GM23338 (cell line): ENCODE results near the gene PARD3. TPM values are rescaled to one million over a fixed set of nuclear protein-coding genes. Genes with fewer than 3 reads are reported as not detected.

Experiments used
- ATAC-seq: fragments of 200-7000 bp; cut with Tn5 transposase; 3 replicates; pipeline ENCODE4 v1.9.1; 2020
- DNase-seq: peaks from one replicate; pipeline ENCODE4 v3.0.0-alpha.2; 2015; ENCODE audit warnings: low spot score
- H2AFZ ChIP-seq: fragments of 200-600 bp; sonication (generic); 2 replicates; pipeline ENCODE4 v1.8.0; 2016; ENCODE audit warnings: antibody characterized with exemption, mild to moderate bottlenecking, moderate library complexity
- H3F3A ChIP-seq: fragments of 200-600 bp; sonication (generic); replicated peaks from 2 replicates; pipeline ENCODE4 v1.8.0; 2017; ENCODE audit warnings: antibody characterized with exemption, mixed run types, low read depth
- H3K27ac ChIP-seq: fragments of 200-600 bp; sonication (generic); 2 replicates; pipeline ENCODE4 v1.6.1; 2016; ENCODE audit warnings: low read depth
- H3K27me3 ChIP-seq: fragments of 200-600 bp; sonication (generic); 2 replicates; pipeline ENCODE4 v1.8.0; 2016; ENCODE audit warnings: mild to moderate bottlenecking, mixed run types, moderate library complexity; ENCODE audit not compliant: insufficient read depth
- H3K36me3 ChIP-seq: fragments of 200-600 bp; sonication (generic); 2 replicates; pipeline ENCODE4 v1.8.0; 2016; ENCODE audit warnings: mild to moderate bottlenecking; ENCODE audit not compliant: insufficient read depth
- H3K4me1 ChIP-seq: fragments of 200-600 bp; sonication (generic); 2 replicates; pipeline ENCODE4 v1.8.0; 2016; ENCODE audit warnings: mild to moderate bottlenecking, moderate library complexity; ENCODE audit not compliant: insufficient read depth
- H3K4me2 ChIP-seq: fragments of 200-600 bp; sonication (generic); 2 replicates; pipeline ENCODE4 v1.7.1; 2017; ENCODE audit warnings: mixed run types
- H3K4me3 ChIP-seq: fragments of 200-600 bp; sonication (generic); 2 replicates; pipeline ENCODE4 v1.6.1; 2016; ENCODE audit warnings: mixed run types
- H3K79me2 ChIP-seq: fragments of 200-600 bp; sonication (generic); replicated peaks from 2 replicates; pipeline ENCODE4 v1.8.0; 2017; ENCODE audit warnings: mild to moderate bottlenecking; ENCODE audit not compliant: insufficient read depth
- H3K9me2 ChIP-seq: fragments of 200-600 bp; sonication (generic); 2 replicates; pipeline ENCODE4 v1.8.0; 2017; ENCODE audit not compliant: insufficient read depth
- H4K20me1 ChIP-seq: fragments of 200-600 bp; sonication (generic); replicated peaks from 2 replicates; pipeline ENCODE4 v1.8.0; 2017; ENCODE audit warnings: mild to moderate bottlenecking; ENCODE audit not compliant: insufficient read depth
- H3K27ac Mint-ChIP-seq: 2 replicates; pipeline ENCODE4 v1.8.0; 2020; ENCODE audit warnings: inconsistent platforms, mild to moderate bottlenecking, moderate library complexity, mixed read lengths
- H3K27me3 Mint-ChIP-seq: 3 replicates; pipeline ENCODE4 v1.8.0; 2022; ENCODE audit warnings: low read depth, mild to moderate bottlenecking, moderate library complexity, mixed read lengths, inconsistent platforms; ENCODE audit not compliant: insufficient read depth, poor library complexity
- H3K36me3 Mint-ChIP-seq: 3 replicates; pipeline ENCODE4 v1.8.0; 2021; ENCODE audit warnings: low read depth, mild to moderate bottlenecking, inconsistent platforms, moderate library complexity, mixed read lengths
- H3K4me1 Mint-ChIP-seq: 3 replicates; pipeline ENCODE4 v1.8.0; 2020; ENCODE audit warnings: mild to moderate bottlenecking, inconsistent platforms, mixed read lengths
- H3K4me3 Mint-ChIP-seq: 3 replicates; pipeline ENCODE4 v1.8.0; 2021; ENCODE audit warnings: moderate library complexity, mild to moderate bottlenecking, inconsistent platforms, mixed read lengths
- H3K9me3 Mint-ChIP-seq: 3 replicates; pipeline ENCODE4 v1.8.0; 2020; ENCODE audit warnings: moderate library complexity, mild to moderate bottlenecking, inconsistent platforms, mixed read lengths
- CREB1 ChIP-seq: fragments of 250-450 bp; sonication (Bioruptor Pico); IDR thresholded peaks from 2 replicates; pipeline ENCODE4 v1.5.0; 2020; ENCODE audit warnings: low read depth, mild to moderate bottlenecking, moderate library complexity
- CTCF ChIP-seq, 2 experiments: fragments of 200-600 bp in 1 of 2; sonication (generic) in 1 of 2; conservative IDR thresholded peaks; 2 replicates each; pipeline versions ENCODE4 v1.5.1 to v1.6.1; 2016 to 2017; ENCODE audit warnings: antibody characterized with exemption in 2 of 2, low read depth in 2 of 2, mild to moderate bottlenecking in 2 of 2, moderate library complexity in 1 of 2
- ETS1 ChIP-seq: IDR thresholded peaks from 2 replicates; pipeline ENCODE4 v1.6.1; 2016; ENCODE audit warnings: antibody characterized with exemption
- EZH2 ChIP-seq: fragments of 200-600 bp; sonication (generic); IDR thresholded peaks from one replicate; pipeline ENCODE4 v1.8.0; 2017; ENCODE audit warnings: antibody characterized with exemption, mild to moderate bottlenecking, low read depth; ENCODE audit not compliant: unreplicated experiment
- EZH2phosphoT487 ChIP-seq: fragments of 200-600 bp; sonication (generic); IDR thresholded peaks from one replicate; pipeline ENCODE4 v1.8.1; 2018; ENCODE audit warnings: antibody characterized with exemption; ENCODE audit not compliant: unreplicated experiment
- NANOG ChIP-seq: IDR thresholded peaks from 2 replicates; pipeline ENCODE4 v1.6.1; 2016; ENCODE audit warnings: antibody characterized with exemption, borderline replicate concordance
- STAT1 ChIP-seq: IDR thresholded peaks from one replicate; pipeline ENCODE4 v1.6.1; 2016; ENCODE audit warnings: antibody characterized with exemption; ENCODE audit not compliant: unreplicated experiment
- ZNF114 ChIP-seq: fragments of 250-450 bp; sonication (Bioruptor Pico); IDR thresholded peaks from 2 replicates; pipeline ENCODE4 v1.5.0; 2020; ENCODE audit warnings: mild to moderate bottlenecking, moderate library complexity
- polyA plus RNA-seq: library from polyadenylated mRNA; unstranded; fragments of >200 nt; fragmentation: Nextera tagmentation; extraction: Ambion mirVana; gene quantifications from 2 replicates; pipeline ENCODE4 v1.2.1, GENCODE V29; 2016
- total RNA-seq: library from RNA; depleted of rRNA; stranded (reverse); fragments of >200 nt; shearing (Covaris generic); gene quantifications from 2 replicates; pipeline ENCODE4 v1.2.3, GENCODE V29; 2014
- TF ChIP-seq, protein P1 (sequence below): fragments of 250-450 bp; sonication (Bioruptor Pico); IDR thresholded peaks from 2 replicates; pipeline ENCODE4 v1.5.0; 2020; ENCODE audit warnings: mild to moderate bottlenecking, moderate library complexity
- TF ChIP-seq, protein P2 (sequence below): IDR thresholded peaks from one replicate; pipeline ENCODE4 v1.6.1; 2018; ENCODE audit warnings: antibody characterized with exemption; ENCODE audit not compliant: unreplicated experiment

PARD3 gene
- total and polyA plus RNA-seq, 2 experiments from 2014 or later = 30.2 to 51.4 TPM

GRCh38 chr10:34729619-34730018, 85.5 kb downstream of the PARD3 start (continued):
- TF ChIP-seq, protein P1, sequence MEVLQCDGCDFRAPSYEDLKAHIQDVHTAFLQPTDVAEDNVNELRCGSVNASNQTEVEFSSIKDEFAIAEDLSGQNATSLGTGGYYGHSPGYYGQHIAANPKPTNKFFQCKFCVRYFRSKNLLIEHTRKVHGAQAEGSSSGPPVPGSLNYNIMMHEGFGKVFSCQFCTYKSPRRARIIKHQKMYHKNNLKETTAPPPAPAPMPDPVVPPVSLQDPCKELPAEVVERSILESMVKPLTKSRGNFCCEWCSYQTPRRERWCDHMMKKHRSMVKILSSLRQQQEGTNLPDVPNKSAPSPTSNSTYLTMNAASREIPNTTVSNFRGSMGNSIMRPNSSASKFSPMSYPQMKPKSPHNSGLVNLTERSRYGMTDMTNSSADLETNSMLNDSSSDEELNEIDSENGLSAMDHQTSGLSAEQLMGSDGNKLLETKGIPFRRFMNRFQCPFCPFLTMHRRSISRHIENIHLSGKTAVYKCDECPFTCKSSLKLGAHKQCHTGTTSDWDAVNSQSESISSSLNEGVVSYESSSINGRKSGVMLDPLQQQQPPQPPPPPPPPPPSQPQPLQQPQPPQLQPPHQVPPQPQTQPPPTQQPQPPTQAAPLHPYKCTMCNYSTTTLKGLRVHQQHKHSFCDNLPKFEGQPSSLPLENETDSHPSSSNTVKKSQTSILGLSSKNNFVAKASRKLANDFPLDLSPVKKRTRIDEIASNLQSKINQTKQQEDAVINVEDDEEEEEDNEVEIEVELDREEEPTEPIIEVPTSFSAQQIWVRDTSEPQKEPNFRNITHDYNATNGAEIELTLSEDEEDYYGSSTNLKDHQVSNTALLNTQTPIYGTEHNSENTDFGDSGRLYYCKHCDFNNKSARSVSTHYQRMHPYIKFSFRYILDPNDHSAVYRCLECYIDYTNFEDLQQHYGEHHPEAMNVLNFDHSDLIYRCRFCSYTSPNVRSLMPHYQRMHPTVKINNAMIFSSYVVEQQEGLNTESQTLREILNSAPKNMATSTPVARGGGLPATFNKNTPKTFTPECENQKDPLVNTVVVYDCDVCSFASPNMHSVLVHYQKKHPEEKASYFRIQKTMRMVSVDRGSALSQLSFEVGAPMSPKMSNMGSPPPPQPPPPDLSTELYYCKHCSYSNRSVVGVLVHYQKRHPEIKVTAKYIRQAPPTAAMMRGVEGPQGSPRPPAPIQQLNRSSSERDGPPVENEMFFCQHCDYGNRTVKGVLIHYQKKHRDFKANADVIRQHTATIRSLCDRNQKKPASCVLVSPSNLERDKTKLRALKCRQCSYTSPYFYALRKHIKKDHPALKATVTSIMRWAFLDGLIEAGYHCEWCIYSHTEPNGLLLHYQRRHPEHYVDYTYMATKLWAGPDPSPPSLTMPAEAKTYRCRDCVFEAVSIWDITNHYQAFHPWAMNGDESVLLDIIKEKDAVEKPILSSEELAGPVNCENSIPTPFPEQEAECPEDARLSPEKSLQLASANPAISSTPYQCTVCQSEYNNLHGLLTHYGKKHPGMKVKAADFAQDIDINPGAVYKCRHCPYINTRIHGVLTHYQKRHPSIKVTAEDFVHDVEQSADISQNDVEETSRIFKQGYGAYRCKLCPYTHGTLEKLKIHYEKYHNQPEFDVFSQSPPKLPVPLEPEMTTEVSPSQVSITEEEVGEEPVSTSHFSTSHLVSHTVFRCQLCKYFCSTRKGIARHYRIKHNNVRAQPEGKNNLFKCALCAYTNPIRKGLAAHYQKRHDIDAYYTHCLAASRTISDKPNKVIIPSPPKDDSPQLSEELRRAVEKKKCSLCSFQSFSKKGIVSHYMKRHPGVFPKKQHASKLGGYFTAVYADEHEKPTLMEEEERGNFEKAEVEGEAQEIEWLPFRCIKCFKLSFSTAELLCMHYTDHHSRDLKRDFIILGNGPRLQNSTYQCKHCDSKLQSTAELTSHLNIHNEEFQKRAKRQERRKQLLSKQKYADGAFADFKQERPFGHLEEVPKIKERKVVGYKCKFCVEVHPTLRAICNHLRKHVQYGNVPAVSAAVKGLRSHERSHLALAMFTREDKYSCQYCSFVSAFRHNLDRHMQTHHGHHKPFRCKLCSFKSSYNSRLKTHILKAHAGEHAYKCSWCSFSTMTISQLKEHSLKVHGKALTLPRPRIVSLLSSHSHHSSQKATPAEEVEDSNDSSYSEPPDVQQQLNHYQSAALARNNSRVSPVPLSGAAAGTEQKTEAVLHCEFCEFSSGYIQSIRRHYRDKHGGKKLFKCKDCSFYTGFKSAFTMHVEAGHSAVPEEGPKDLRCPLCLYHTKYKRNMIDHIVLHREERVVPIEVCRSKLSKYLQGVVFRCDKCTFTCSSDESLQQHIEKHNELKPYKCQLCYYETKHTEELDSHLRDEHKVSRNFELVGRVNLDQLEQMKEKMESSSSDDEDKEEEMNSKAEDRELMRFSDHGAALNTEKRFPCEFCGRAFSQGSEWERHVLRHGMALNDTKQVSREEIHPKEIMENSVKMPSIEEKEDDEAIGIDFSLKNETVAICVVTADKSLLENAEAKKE (CRISPR knock-in tag) = no peak
- TF ChIP-seq ZNF114 (CRISPR knock-in tag) (no peak), CREB1 (CRISPR knock-in tag) (no peak), CTCF (conservative IDR thresholded peaks at IDR 0.05; ENCODE audit: low read depth in 2 of 2) (no peak), NANOG (no peak)

GRCh38 chr10:34728361-34728760, 86.7 kb downstream of the PARD3 start:
- no peaks in the 10 kb centered on the region for H3K36me3 ChIP-seq
- H3K27ac Mint-ChIP-seq = no peak overlapping the region
- no peak overlapping the region for H3K27ac ChIP-seq
- H4K20me1 ChIP-seq = peaks cover 7% of the 10 kb centered on the region
- H3K27me3 ChIP-seq = no peaks in the 10 kb centered on the region
- no peak overlapping the region for H2AFZ ChIP-seq
- H3K9me2 ChIP-seq = no peaks in the 10 kb centered on the region
- H3K4me2 ChIP-seq = no peak overlapping the region
- H3K4me1 ChIP-seq = peaks cover 3% of the 10 kb centered on the region; the same call in 1 of the 2 replicates
- H3K36me3 Mint-ChIP-seq = no peaks in the 10 kb centered on the region
- peaks cover 7% of the 10 kb centered on the region for H3K27me3 Mint-ChIP-seq
- no peaks in the 10 kb centered on the region for H3K9me3 Mint-ChIP-seq
- no peaks in the 10 kb centered on the region for H3F3A ChIP-seq
- DNase-seq (no peak), ATAC-seq (no peak)
- no peak overlapping the region for H3K4me3 ChIP-seq
- H3K79me2 ChIP-seq = peaks cover 96% of the 10 kb centered on the region
- H3K4me1 Mint-ChIP-seq = peaks cover 33% of the 10 kb centered on the region
- no peak overlapping the region for H3K4me3 Mint-ChIP-seq
- TF ChIP-seq ETS1 (no peak), CTCF (conservative IDR thresholded peaks at IDR 0.05; ENCODE audit: low read depth in 2 of 2) (no peak), CREB1 (CRISPR knock-in tag) (no peak), EZH2 (no peak), EZH2phosphoT487 (no peak), ZNF114 (CRISPR knock-in tag) (no peak), STAT1 (no peak)
- TF ChIP-seq, protein P2, sequence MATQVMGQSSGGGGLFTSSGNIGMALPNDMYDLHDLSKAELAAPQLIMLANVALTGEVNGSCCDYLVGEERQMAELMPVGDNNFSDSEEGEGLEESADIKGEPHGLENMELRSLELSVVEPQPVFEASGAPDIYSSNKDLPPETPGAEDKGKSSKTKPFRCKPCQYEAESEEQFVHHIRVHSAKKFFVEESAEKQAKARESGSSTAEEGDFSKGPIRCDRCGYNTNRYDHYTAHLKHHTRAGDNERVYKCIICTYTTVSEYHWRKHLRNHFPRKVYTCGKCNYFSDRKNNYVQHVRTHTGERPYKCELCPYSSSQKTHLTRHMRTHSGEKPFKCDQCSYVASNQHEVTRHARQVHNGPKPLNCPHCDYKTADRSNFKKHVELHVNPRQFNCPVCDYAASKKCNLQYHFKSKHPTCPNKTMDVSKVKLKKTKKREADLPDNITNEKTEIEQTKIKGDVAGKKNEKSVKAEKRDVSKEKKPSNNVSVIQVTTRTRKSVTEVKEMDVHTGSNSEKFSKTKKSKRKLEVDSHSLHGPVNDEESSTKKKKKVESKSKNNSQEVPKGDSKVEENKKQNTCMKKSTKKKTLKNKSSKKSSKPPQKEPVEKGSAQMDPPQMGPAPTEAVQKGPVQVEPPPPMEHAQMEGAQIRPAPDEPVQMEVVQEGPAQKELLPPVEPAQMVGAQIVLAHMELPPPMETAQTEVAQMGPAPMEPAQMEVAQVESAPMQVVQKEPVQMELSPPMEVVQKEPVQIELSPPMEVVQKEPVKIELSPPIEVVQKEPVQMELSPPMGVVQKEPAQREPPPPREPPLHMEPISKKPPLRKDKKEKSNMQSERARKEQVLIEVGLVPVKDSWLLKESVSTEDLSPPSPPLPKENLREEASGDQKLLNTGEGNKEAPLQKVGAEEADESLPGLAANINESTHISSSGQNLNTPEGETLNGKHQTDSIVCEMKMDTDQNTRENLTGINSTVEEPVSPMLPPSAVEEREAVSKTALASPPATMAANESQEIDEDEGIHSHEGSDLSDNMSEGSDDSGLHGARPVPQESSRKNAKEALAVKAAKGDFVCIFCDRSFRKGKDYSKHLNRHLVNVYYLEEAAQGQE = no peak
